ENCODE data around the gene VAMP4.

GRCh38 chr1:171788696-171789095 lies 46.8 kb upstream of the VAMP4 start:
- TF ChIP-seq ZNF274 (IDR thresholded peaks at IDR 0.05; ENCODE audit: low read depth, low read length) (no peak), SUZ12 (IDR thresholded peaks at IDR 0.05; ENCODE audit: extremely low read depth, insufficient read depth, insufficient read length) (no peak)
